Measurements from ENCODE around the gene PSMD5.
"Not testable (repeated sequence)": the region's sequence is repeated elsewhere in the genome, so short reads cannot be mapped to it uniquely, and the experiment has no call there.

PSMD5 gene

GRCh38 chr9:120854596-120855327, 12.0 kb upstream of the PSMD5 start:
- DNase-seq, result no peak

DNA sequence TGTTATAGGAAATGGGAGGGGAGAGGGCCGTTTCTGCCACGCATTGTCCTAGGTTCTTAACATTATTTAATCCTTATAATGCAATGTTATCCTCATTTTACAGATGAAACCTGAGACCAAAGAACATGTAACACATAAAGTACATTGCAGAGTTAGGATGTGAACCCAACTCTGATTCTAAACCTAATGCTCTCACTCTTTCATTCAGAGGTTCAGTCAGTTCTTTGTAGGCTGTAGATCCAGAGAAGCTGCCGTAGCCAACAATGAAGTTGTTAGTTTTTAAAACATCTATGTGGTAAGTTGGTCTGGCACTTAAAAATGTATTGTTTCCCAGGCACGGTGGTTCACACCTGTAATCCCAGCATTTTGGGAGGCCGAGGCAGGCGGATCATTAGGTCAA, 10.5 kb upstream of the PSMD5 start:
- DNase-seq, result no peak

- DNase-seq, result no peak
Observed at GRCh38 chr9:120852240-120853010, 9.7 kb upstream of the PSMD5 start.

GRCh38 chr9:120851449-120851848, 8.7 kb upstream of the PSMD5 start:
- no peak for DNase-seq

- DNase-seq, result no peak
Observed at GRCh38 chr9:120850315-120850714, 7.6 kb upstream of the PSMD5 start.

- no peak for DNase-seq
Observed at GRCh38 chr9:120846906-120847305, 4.2 kb upstream of the PSMD5 start.

- no peak for DNase-seq
Observed at GRCh38 chr9:120846251-120846889, 3.6 kb upstream of the PSMD5 start.

- DNase-seq, result no peak
Observed at GRCh38 chr9:120845255-120845654, 2.5 kb upstream of the PSMD5 start.

DNA sequence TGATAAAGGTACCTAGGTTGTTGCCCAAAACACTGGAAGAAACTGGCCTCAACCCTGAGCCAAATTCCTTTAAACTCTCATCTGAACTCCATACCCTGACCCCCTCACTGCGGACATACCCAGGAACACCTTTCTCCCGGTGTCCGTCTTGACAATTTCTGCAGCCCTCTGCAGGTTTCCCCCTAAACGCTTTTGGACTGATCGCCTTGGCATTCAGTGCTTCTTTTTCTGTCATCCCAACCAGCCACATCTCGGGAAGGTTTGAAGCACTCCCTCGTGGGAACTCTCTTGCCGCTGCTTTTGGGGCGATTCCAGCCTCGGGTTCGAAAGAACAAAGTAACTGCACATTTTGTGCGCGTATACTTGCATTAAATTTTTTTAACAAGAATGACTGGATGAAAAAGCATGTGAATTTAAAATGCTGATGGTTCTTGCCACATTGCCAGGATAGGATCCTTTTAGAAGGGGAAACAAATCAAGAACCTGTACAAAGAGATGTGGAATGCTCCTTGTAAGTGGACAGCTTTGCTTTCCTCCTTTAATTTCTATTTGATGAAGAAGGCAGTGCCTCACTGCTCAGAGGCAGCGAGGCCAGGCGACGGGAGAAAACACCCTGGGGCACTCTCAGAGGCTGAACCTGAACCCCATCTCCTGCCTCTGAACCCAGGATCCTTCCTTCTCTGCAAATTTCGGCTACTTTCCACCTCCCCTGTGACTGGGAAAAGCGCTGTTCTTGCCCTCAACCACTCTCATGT, 615 bp downstream of the PSMD5 start:
- DNase-seq, result no peak

DNA sequence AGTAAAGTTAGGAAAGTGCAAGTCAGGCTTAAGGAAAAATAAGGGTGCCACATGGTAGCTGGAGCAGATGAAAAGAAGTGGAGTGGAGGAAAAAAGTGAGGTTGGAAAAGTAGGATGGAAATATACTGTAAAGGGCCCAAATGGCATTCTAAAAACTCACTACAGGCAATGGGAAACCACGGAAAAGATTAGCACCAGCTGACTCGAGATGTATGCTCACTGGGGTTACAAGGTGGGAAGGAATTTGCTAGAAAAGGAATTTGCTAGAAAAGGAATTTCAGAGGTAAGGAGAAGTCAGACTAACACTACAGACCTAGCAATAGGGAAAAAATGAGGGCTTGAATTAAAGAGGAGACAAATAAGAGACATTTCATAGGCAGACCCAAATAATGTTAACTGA, 3.6 kb downstream of the PSMD5 start:
- no peak for DNase-seq

DNA sequence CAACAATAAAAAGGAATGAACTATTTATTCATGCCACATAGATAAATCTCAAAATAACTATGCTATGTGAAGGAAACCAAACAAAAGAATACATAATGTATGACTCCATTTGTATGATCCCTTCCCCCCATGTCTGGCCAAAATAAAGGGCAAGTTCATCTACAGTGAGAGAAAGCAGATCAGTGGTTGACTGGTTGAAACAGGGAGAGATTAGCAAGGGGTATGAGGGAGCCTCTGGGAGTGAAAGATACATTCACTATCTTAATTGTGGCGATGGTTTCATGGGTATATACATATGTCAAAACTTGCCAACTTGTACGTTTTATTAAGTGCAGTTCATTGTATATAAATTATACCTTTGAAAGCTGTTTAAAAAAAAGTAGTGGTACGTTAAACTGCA, 4.8 kb downstream of the PSMD5 start:
- DNase-seq, result no peak

- no peak for DNase-seq
Observed at GRCh38 chr9:120833325-120833724, 9.4 kb downstream of the PSMD5 start.

GRCh38 chr9:120832807-120833206, 9.9 kb downstream of the PSMD5 start:
- DNase-seq, result no peak

GRCh38 chr9:120830865-120831264, 11.9 kb downstream of the PSMD5 start:
- no peak for DNase-seq

DNA sequence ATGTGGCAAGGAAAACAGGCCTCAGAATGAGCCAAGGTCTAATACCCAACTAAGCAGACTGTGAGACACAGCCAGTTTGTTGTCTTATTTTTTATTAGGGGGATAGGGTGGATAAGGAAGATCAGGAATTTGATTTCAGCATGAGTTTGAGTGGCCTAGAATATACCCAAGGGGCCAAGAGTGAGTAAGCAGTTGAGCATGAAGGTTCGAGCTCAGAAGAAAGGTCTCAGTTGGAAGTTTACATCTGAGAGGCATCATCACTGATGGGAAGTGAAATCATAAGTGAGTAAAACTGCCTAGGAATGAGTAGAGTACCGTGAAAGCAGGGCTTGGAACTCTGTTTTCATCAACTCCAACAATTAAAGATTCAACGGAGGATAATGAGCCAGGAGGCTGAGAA, 12.6 kb downstream of the PSMD5 start:
- DNase-seq, result no peak

DNA sequence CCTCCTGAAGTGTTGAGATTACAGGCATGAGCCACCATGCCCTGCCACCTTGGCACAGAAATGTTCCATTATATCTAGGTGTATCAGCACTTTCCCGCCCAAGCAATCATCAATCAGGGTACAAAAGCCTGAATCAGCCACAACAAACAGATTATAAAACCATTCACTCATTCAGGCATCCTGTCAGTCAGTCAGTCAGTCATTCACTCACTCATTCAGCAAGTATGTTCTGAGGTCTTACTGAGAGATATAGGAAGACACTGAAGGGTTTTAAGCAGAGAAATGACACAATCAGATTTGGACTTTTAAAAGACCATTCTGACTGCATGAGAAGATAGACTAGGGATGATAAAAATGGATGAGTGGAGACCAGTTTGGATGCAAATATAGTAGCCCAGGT, 13.1 kb downstream of the PSMD5 start:
- no peak for DNase-seq

DNA sequence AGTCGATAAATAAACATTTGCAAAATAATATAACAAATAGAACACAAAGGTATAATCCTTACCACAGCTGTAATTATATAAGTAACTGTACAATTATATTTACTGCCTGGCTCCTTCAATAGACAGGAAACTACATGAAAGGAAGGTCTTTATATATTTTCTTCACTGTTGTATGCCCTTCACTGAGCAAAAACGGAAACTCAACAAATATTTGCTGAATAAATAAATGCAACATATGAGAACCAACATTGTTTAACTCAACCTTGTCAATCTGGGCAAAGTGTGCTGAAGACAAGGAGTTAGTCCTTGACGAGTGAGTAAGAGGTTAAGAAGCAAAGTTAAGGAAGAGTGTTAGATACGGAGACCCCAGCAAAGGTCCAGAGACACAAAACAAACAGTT, 22.6 kb downstream of the PSMD5 start:
- DNase-seq, result no peak

GRCh38 chr9:120818595-120818994, 24.1 kb downstream of the PSMD5 start:
- DNase-seq, result no peak

DNA sequence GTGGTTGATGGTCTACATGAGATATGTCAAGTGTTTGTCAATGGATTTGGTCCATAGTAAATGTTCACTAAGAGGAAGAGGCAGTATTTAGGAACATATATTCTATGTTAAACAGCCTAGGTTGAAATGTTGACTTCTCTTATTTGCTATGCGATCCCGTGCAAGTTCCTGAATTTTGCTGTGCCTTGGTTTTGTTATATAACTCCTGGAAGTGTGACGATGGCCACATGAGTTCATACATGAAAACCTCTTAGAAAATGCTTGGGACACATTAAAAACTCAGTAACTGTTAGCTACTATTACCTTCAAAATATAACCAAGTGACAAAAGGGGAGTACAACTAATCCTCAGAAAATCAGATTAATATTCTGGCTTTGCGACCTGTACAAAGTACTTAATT, 27.6 kb downstream of the PSMD5 start:
- no peak for DNase-seq

DNA sequence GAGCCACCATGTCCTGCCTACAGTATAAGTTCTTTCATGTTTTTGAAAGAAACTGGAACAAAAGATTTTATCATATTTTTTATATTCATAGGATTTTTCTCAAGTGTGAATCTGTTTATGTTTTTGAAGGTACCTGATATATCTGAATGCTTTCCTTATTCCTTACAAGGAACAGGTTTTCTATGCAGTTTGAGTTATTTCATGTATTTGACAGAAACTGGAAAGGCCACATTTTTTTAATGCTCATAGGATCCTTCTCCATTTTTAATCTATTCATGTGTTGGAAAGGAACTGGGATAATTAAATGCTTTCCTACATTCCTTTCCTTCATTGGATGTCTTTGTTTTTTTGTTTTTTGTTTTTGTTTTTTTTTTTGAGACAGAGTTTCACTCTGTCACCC, 33.8 kb downstream of the PSMD5 start:
- no peak for DNase-seq

GRCh38 chr9:120807607-120808379, 34.9 kb downstream of the PSMD5 start:
- no peak for DNase-seq

DNA sequence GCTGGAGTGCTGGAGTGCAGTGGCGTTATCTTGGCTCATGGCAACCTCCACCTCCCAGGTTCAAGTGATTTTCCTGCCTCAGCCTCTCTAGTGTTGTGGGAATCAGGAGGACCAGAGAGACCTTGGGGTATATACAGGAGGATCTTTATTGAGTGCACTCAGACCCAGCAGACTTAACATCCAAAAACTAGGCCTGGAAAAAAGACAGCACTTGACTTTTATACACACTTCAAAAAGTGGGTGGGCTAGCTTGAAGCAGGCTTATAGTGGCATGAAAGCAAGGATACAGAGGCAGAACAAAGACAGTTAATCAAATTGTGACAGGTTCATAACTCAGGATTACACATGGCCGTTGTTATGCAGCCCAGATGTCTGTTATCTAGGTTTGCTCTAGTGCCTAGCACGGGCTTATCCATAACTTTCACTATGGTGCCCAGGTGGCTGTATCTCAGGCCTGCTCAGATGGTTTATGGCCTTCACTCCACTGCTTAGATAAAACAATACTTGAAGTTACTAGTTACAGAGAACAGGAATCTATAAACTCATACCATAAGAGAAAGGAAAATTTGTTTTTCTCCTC, 37.8 kb downstream of the PSMD5 start:
- DNase-seq, result not testable (repeated sequence)
